GM23248 (cell line): ENCODE measurements around the gene PGBD5. TPM values are rescaled to one million over a fixed set of nuclear protein-coding genes. Genes with fewer than 3 reads are reported as not detected.

Source experiments
- DNase-seq: peaks from one replicate; pipeline ENCODE4 v3.0.0-alpha.2; 2015
- H2AFZ ChIP-seq: fragments of 200-600 bp; sonication (generic); 2 replicates; pipeline ENCODE4 v1.6.1; 2016; ENCODE audit warnings: antibody characterized with exemption
- H3F3A ChIP-seq: fragments of 200-600 bp; sonication (generic); 2 replicates; pipeline ENCODE4 v1.6.1; 2016; ENCODE audit warnings: mild to moderate bottlenecking, antibody characterized with exemption, mixed run types; ENCODE audit not compliant: insufficient read depth
- H3K27ac ChIP-seq: fragments of 200-600 bp; sonication (generic); 2 replicates; pipeline ENCODE4 v1.5.1; 2016; ENCODE audit warnings: mild to moderate bottlenecking
- H3K27me3 ChIP-seq: fragments of 200-600 bp; sonication (generic); replicated peaks from 2 replicates; pipeline ENCODE4 v1.6.1; 2016; ENCODE audit warnings: mild to moderate bottlenecking; ENCODE audit not compliant: insufficient read depth
- H3K36me3 ChIP-seq: fragments of 200-600 bp; sonication (generic); 2 replicates; pipeline ENCODE4 v1.6.1; 2016; ENCODE audit warnings: low read depth, mild to moderate bottlenecking
- H3K4me1 ChIP-seq: fragments of 200-600 bp; sonication (generic); 2 replicates; pipeline ENCODE4 v1.6.1; 2016; ENCODE audit warnings: mild to moderate bottlenecking; ENCODE audit not compliant: insufficient read depth
- H3K4me2 ChIP-seq: fragments of 200-600 bp; sonication (generic); one replicate; pipeline ENCODE4 v1.6.1; 2016; ENCODE audit warnings: mild to moderate bottlenecking; ENCODE audit not compliant: unreplicated experiment
- H3K4me3 ChIP-seq: fragments of 200-600 bp; sonication (generic); 2 replicates; pipeline ENCODE4 v1.5.1; 2016; ENCODE audit warnings: mild to moderate bottlenecking
- H3K79me2 ChIP-seq: fragments of 200-600 bp; sonication (generic); 2 replicates; pipeline ENCODE4 v1.6.1; 2016; ENCODE audit warnings: mild to moderate bottlenecking; ENCODE audit not compliant: insufficient read depth
- H3K9ac ChIP-seq: fragments of 200-600 bp; sonication (generic); 2 replicates; pipeline ENCODE4 v1.6.1; 2016; ENCODE audit warnings: mild to moderate bottlenecking
- H3K9me2 ChIP-seq: fragments of 200-600 bp; sonication (generic); 2 replicates; pipeline ENCODE4 v1.6.1; 2016; ENCODE audit warnings: mixed run types, mild to moderate bottlenecking, moderate library complexity; ENCODE audit not compliant: insufficient read depth
- H3K9me3 ChIP-seq: fragments of 200-600 bp; sonication (generic); one replicate; pipeline ENCODE4 v1.6.1; 2017; ENCODE audit warnings: low read depth
- H4K20me1 ChIP-seq: fragments of 200-600 bp; sonication (generic); 2 replicates; pipeline ENCODE4 v1.6.0; 2016; ENCODE audit not compliant: insufficient read depth
- EZH2 ChIP-seq: fragments of 200-600 bp; sonication (generic); IDR thresholded peaks from 2 replicates; pipeline ENCODE4 v1.6.1; 2018; ENCODE audit warnings: antibody characterized with exemption, mild to moderate bottlenecking; ENCODE audit not compliant: insufficient read depth, poor library complexity, severe bottlenecking
- EZH2phosphoT487 ChIP-seq: fragments of 200-600 bp; sonication (generic); IDR thresholded peaks from 2 replicates; pipeline ENCODE4 v1.6.1; 2018; ENCODE audit warnings: antibody characterized with exemption, moderate library complexity, mild to moderate bottlenecking, low read depth; ENCODE audit not compliant: insufficient read depth
- WGBS, 2 experiments: methylation state at CpG; one replicate each; pipeline ENCODE4 v1.1.6; 2015 to 2017; ENCODE audit warnings: low lambda C conversion rate in 2 of 2, low coverage in 1 of 2; ENCODE audit errors: missing lambda C conversion rate in 2 of 2; 5-methylcytosine and 5-hydroxymethylcytosine counted together
- in situ Hi-C: fragments of 300-500 bp; cut with MboI; formaldehyde crosslinking; loops from 2 replicates; pipeline ENCODE4 v1.15.0; 2020
- polyA plus RNA-seq: library from polyadenylated mRNA; unstranded; fragments of >200 nt; fragmentation: Nextera tagmentation; extraction: Ambion mirVana; gene quantifications from 2 replicates; pipeline ENCODE4 v1.2.1, GENCODE V29; 2016
- total RNA-seq: library from RNA; depleted of rRNA; stranded (reverse); fragments of >200 nt; shearing (Covaris generic); gene quantifications from 2 replicates; pipeline ENCODE4 v1.2.3, GENCODE V29; 2014

The PGBD5 gene
- total and polyA plus RNA-seq, 2 experiments from 2014 or later, result 0.23 to 0.32 TPM

DNA sequence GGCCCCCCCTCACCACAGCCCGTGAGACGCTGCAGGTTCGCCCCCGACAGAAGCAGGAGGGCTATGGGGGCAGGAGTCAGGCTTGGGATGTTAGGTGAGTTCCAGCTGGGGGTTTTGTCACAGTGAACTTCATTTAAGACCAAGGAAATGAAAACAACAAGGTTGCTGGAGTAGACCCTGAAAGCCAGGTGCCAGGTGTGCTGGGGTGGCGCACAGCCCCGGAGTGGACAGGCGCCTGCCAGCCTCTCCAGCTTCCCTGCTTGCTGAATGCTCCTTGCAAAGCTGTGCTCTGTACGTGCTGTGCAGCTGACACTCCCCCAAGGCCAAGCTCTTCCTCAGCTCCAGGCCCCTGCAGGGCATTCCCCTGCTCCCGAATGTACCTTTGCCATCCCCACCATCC lies 102.4 kb downstream of the PGBD5 start:
- H3K27me3 ChIP-seq, result no peaks in the 10 kb centered on the region
- no peaks in the 10 kb centered on the region for H3K36me3 ChIP-seq
- no peak overlapping the region for H3K9ac ChIP-seq
- H3K4me2 ChIP-seq, result no peak overlapping the region
- in situ Hi-C loops, result loop anchor here (25.0 kb wide), 1 partner anchor 661 kb away; no protein-coding TSS in a partner anchor
- no peak overlapping the region for H3K27ac ChIP-seq
- H3K4me1 ChIP-seq, result no peaks in the 10 kb centered on the region
- no peaks in the 10 kb centered on the region for H3K9me2 ChIP-seq
- TF ChIP-seq EZH2 (no peak), EZH2phosphoT487 (no peak)
- H2AFZ ChIP-seq, result no peak overlapping the region
- no peaks in the 10 kb centered on the region for H3K79me2 ChIP-seq
- no peaks in the 10 kb centered on the region for H4K20me1 ChIP-seq
- no peak for DNase-seq
- 76 to 83% methylated on average over 8 to 9 of the region's 9 CpGs for WGBS, 2 experiments
- no peaks in the 10 kb centered on the region for H3K9me3 ChIP-seq
- H3F3A ChIP-seq, result no peaks in the 10 kb centered on the region
- no peak overlapping the region for H3K4me3 ChIP-seq

- Histone ChIP-seq H3K27me3 (no peaks in the 10 kb centered on the region), H3F3A (no peaks in the 10 kb centered on the region), H3K79me2 (no peaks in the 10 kb centered on the region), H3K27ac (no peak overlapping the region), H4K20me1 (no peaks in the 10 kb centered on the region), H3K4me3 (no peak overlapping the region), H3K36me3 (no peaks in the 10 kb centered on the region), H3K9me3 (no peaks in the 10 kb centered on the region), H3K4me2 (no peak overlapping the region), H2AFZ (no peak overlapping the region), H3K4me1 (no peaks in the 10 kb centered on the region), H3K9me2 (no peaks in the 10 kb centered on the region), H3K9ac (no peak overlapping the region)
- in situ Hi-C loops, result loop anchor here (25.0 kb wide), 1 partner anchor 661 kb away; no protein-coding TSS in a partner anchor
- 79 to 84% methylated on average over 23 of the region's 23 CpGs for WGBS, 2 experiments
- DNase-seq, result no peak
- no peak for TF ChIP-seq EZH2
Observed at GRCh38 chr1:230322967-230323547, 103.1 kb downstream of the PGBD5 start.

- WGBS, 2 experiments, result 74 to 93% methylated on average over 15 of the region's 15 CpGs
- TF ChIP-seq EZH2, result no peak
- TF ChIP-seq EZH2phosphoT487, result no peak
- H3K79me2 ChIP-seq, result no peaks in the 10 kb centered on the region
Observed at GRCh38 chr1:230322421-230322756, 103.7 kb downstream of the PGBD5 start.

GRCh38 chr1:230321741-230322420 lies 104.3 kb downstream of the PGBD5 start:
- in situ Hi-C loops, result loop anchor here (25.0 kb wide), 1 partner anchor 660 kb away; no protein-coding TSS in a partner anchor
- H3K9me2 ChIP-seq, result no peaks in the 10 kb centered on the region
- H3K4me1 ChIP-seq, result no peaks in the 10 kb centered on the region
- no peaks in the 10 kb centered on the region for H3K36me3 ChIP-seq
- H3K9ac ChIP-seq, result no peak overlapping the region
- H3K9me3 ChIP-seq, result no peaks in the 10 kb centered on the region
- H4K20me1 ChIP-seq, result no peaks in the 10 kb centered on the region
- H3K4me3 ChIP-seq, result no peak overlapping the region
- no peaks in the 10 kb centered on the region for H3K79me2 ChIP-seq
- H2AFZ ChIP-seq, result no peak overlapping the region
- no peak for DNase-seq
- WGBS, 2 experiments, result 53% methylated on average over 16 to 18 of the region's 18 CpGs
- H3K27ac ChIP-seq, result no peak overlapping the region
- no peak overlapping the region for H3K4me2 ChIP-seq
- TF ChIP-seq EZH2 (no peak), EZH2phosphoT487 (no peak)
- no peaks in the 10 kb centered on the region for H3F3A ChIP-seq
- no peaks in the 10 kb centered on the region for H3K27me3 ChIP-seq

More at GRCh38 chr1:230322421-230322756, 103.7 kb downstream of the PGBD5 start:
- Histone ChIP-seq H2AFZ (no peak overlapping the region), H3K27me3 (no peaks in the 10 kb centered on the region), H3K9ac (no peak overlapping the region), H3K9me3 (no peaks in the 10 kb centered on the region), H3K4me1 (no peaks in the 10 kb centered on the region), H3F3A (no peaks in the 10 kb centered on the region), H3K36me3 (no peaks in the 10 kb centered on the region), H4K20me1 (no peaks in the 10 kb centered on the region), H3K9me2 (no peaks in the 10 kb centered on the region), H3K4me2 (no peak overlapping the region), H3K27ac (no peak overlapping the region), H3K4me3 (no peak overlapping the region)
- DNase-seq, result no peak
- in situ Hi-C loops, result loop anchor here (25.0 kb wide), 1 partner anchor 660 kb away; no protein-coding TSS in a partner anchor
